ENCODE data around the gene IL17RD. TPM values are rescaled to one million over a fixed set of nuclear protein-coding genes. Genes with fewer than 3 reads are reported as not detected.
A peak's percentile ranks its signal among the peaks of the same experiment; 100 is the strongest.

IL17RD gene
- polyA plus RNA-seq, 3 donors = not detected

- peaks cover 17% of the 10 kb centered on the region for H3K4me1 Mint-ChIP-seq
- Histone ChIP-seq H3K4me1 (ENCODE audit: control insufficient read depth in 1 of 2, insufficient read depth in 2 of 2, low read length in 2 of 2) (peaks cover 20 to 22% of the 10 kb centered on the region in 2 donors), H3K9me3 (replicated peaks in 1 of 2; ENCODE audit: control insufficient read depth in 1 of 2, insufficient read depth in 1 of 2, low read length in 2 of 2) (peaks cover 0 to 13% of the 10 kb centered on the region in 2 donors), H3K4me3 (replicated peaks in 1 of 3; ENCODE audit: low read depth in 2 of 3, low read length in 3 of 3) (no peak overlapping the region), H4K20me1 (ENCODE audit: insufficient read depth, low read length) (no peaks in the 10 kb centered on the region), H3K4me2 (replicated peaks; ENCODE audit: extremely low read depth, low read length, poor library complexity, severe bottlenecking) (peak overlapping the region; percentile 93), H3K79me2 (ENCODE audit: insufficient read depth, low read length) (no peaks in the 10 kb centered on the region), H3K9ac (ENCODE audit: insufficient read depth, low read length, poor library complexity, severe bottlenecking) (no peak overlapping the region), H3K27ac (ENCODE audit: low read depth in 1 of 2, low read length in 2 of 2) (no peak overlapping the region), H3K36me3 (replicated peaks in 1 of 2; ENCODE audit: control insufficient read depth in 1 of 2, insufficient read depth in 2 of 2, low read length in 2 of 2) (no peaks in the 10 kb centered on the region), H2AFZ (ENCODE audit: insufficient read depth, low read depth, low read length, poor library complexity, severe bottlenecking) (no peak overlapping the region), H3K27me3 (ENCODE audit: control insufficient read depth in 2 of 2, insufficient read depth in 2 of 2, low read length in 2 of 2) (peaks cover 70 to 84% of the 10 kb centered on the region in 2 donors)
- no peak for TF ChIP-seq CTCF (IDR thresholded peaks at IDR 0.05)
- peaks cover 0 to 8% of the 10 kb centered on the region in 2 donors for H3K36me3 Mint-ChIP-seq
- no peak for DNase-seq
- WGBS (ENCODE audit: insufficient coverage) = no CpG with 5 or more reads among the region's 4 CpGs
- H3K4me3 Mint-ChIP-seq = peak overlapping the region; percentile 44 to 78
- intact Hi-C loops (cut with micrococcal nuclease) = no loop called here
- H3K27me3 Mint-ChIP-seq (ENCODE audit: low read depth in 3 of 3) = peaks cover 74 to 89% (median 78%) of the 10 kb centered on the region in 3 donors
- H3K27ac Mint-ChIP-seq = no peak overlapping the region
- H3K9me3 Mint-ChIP-seq = peaks cover 0 to 14% (median 7%) of the 10 kb centered on the region in 7 donors
Measured at GRCh38 chr3:57165641-57166040, 488 bp upstream of the IL17RD start.

GRCh38 chr3:57164217-57164656, 916 bp downstream of the IL17RD start:
- intact Hi-C loops (cut with micrococcal nuclease) = no loop called here
- H3K79me2 ChIP-seq (ENCODE audit: insufficient read depth, low read length) = no peaks in the 10 kb centered on the region
- Mint-ChIP-seq H3K4me1 (peaks cover 14% of the 10 kb centered on the region), H3K27me3 (ENCODE audit: low read depth in 3 of 3) (peaks cover 84 to 98% (median 89%) of the 10 kb centered on the region in 3 donors), H3K36me3 (peaks cover 0 to 11% of the 10 kb centered on the region in 2 donors), H3K4me3 (peak overlapping the region; percentile 80 to 93), H3K27ac (no peak overlapping the region), H3K9me3 (peaks cover 0 to 14% (median 7%) of the 10 kb centered on the region in 7 donors)
- WGBS (ENCODE audit: insufficient coverage) = 2% methylated on average over 30 of the region's 30 CpGs
- H4K20me1 ChIP-seq (ENCODE audit: insufficient read depth, low read length) = no peaks in the 10 kb centered on the region
- H3K4me1 ChIP-seq (ENCODE audit: control insufficient read depth in 1 of 2, insufficient read depth in 2 of 2, low read length in 2 of 2) = peaks cover 14 to 17% of the 10 kb centered on the region in 2 donors
- DNase-seq = no peak
- no peak overlapping the region for H3K27ac ChIP-seq (ENCODE audit: low read depth in 1 of 2, low read length in 2 of 2)
- H3K9ac ChIP-seq (ENCODE audit: insufficient read depth, low read length, poor library complexity, severe bottlenecking) = peak overlapping the region; percentile 19
- peak overlapping the region; percentile 75 for H2AFZ ChIP-seq (ENCODE audit: insufficient read depth, low read depth, low read length, poor library complexity, severe bottlenecking)
- H3K9me3 ChIP-seq (replicated peaks in 1 of 2; ENCODE audit: control insufficient read depth in 1 of 2, insufficient read depth in 1 of 2, low read length in 2 of 2) = peaks cover 0 to 13% of the 10 kb centered on the region in 2 donors
- H3K4me2 ChIP-seq (replicated peaks; ENCODE audit: extremely low read depth, low read length, poor library complexity, severe bottlenecking) = peak overlapping the region; percentile 93
- H3K36me3 ChIP-seq (replicated peaks in 1 of 2; ENCODE audit: control insufficient read depth in 1 of 2, insufficient read depth in 2 of 2, low read length in 2 of 2) = no peaks in the 10 kb centered on the region
- peak overlapping the region in 2 of 3 experiments; percentile 19 to 74 for H3K4me3 ChIP-seq (replicated peaks in 1 of 3; ENCODE audit: low read depth in 2 of 3, low read length in 3 of 3)
- H3K27me3 ChIP-seq (ENCODE audit: control insufficient read depth in 2 of 2, insufficient read depth in 2 of 2, low read length in 2 of 2) = peaks cover 77 to 90% of the 10 kb centered on the region in 2 donors
- no peak for TF ChIP-seq CTCF (IDR thresholded peaks at IDR 0.05)

Data from CD14-positive monocyte (primary cell).